Breast epithelium (tissue), 3 donors: ENCODE results near the gene PDE1C.

Experiments
- POLR2AphosphoS5 ChIP-seq, 3 donors: sonication (generic); formaldehyde crosslinking; IDR thresholded peaks; one replicate each; pipeline ENCODE4 v1.6.1; 2017; ENCODE audit warnings: antibody characterized with exemption in 3 of 3
- TF ChIP-seq, protein P1 (sequence below), 3 donors: fragments of 450-650 bp; IDR thresholded peaks; one replicate each; pipeline ENCODE4 v1.5.1; 2016 to 2017; ENCODE audit warnings: antibody characterized with exemption in 3 of 3, mild to moderate bottlenecking in 3 of 3, moderate library complexity in 3 of 3

DNA sequence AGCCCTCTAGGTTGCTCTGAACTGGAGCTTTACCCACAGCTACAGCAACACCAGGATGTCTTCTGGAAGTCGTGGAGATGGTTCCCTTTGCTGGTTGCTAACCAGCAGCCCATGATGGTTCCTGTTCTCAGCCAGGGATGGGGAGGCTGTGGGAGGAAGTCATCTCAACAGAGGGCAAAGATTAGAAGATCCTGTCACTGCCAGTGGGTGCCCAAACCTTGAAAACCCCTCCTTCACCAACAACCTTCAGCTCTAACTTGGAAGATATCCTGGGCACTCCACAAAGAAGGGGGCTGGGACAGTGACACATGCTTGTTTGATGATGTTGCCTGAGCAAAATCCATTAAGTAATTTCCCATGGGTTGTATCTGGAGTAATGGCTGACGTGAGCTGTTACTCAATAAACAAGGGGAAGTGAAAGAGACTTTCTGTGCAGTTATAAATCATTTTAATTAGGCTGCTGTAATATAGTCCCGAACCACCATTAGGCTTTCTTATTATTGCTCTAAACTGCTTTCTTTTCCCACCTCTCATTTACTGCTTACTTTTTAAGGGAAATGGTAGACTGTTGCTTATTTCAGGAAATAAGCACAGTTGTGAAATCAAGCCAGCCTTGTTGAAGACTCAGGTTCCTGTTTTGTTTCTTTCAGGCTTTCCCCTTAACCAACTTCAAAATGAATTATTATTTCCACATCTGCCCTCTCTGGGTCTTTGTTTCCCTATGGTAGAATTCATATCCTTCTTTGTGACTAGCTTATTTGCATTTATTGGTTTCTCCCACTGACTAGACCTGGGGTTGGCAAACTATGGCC is 258.4 kb downstream of the PDE1C start:
- TF ChIP-seq, protein P1, sequence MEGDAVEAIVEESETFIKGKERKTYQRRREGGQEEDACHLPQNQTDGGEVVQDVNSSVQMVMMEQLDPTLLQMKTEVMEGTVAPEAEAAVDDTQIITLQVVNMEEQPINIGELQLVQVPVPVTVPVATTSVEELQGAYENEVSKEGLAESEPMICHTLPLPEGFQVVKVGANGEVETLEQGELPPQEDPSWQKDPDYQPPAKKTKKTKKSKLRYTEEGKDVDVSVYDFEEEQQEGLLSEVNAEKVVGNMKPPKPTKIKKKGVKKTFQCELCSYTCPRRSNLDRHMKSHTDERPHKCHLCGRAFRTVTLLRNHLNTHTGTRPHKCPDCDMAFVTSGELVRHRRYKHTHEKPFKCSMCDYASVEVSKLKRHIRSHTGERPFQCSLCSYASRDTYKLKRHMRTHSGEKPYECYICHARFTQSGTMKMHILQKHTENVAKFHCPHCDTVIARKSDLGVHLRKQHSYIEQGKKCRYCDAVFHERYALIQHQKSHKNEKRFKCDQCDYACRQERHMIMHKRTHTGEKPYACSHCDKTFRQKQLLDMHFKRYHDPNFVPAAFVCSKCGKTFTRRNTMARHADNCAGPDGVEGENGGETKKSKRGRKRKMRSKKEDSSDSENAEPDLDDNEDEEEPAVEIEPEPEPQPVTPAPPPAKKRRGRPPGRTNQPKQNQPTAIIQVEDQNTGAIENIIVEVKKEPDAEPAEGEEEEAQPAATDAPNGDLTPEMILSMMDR (IDR thresholded peaks at IDR 0.05), result no peak
- no peak for TF ChIP-seq POLR2AphosphoS5 (IDR thresholded peaks at IDR 0.05)
